G401 (cell line): ENCODE measurements around the gene ZFP62. TPM values are rescaled to one million over a fixed set of nuclear protein-coding genes. Genes with fewer than 3 reads are reported as not detected.
A peak's percentile ranks its signal among the peaks of the same experiment; 100 is the strongest.
"Not testable (repeated sequence)": the region's sequence is repeated elsewhere in the genome, so short reads cannot be mapped to it uniquely, and the experiment has no call there.

Experiments
- DNase-seq: peaks from one replicate; pipeline ENCODE4 v3.0.0-alpha.2; 2015; ENCODE audit warnings: low spot score
- in situ Hi-C: cut with HindIII; loops from 2 replicates; pipeline ENCODE4 v1.10.0; 2016; ENCODE audit warnings: low sequenced_read_pairs, mixed read lengths
- total RNA-seq: library from RNA; depleted of rRNA; stranded (reverse); fragments of >200 nt; shearing (Covaris generic); gene quantifications from 2 replicates; pipeline ENCODE4 v1.2.3, GENCODE V29; 2014

Gene ZFP62
- total RNA-seq, 1 experiment from 2014 or later, result 37.9 TPM

DNA sequence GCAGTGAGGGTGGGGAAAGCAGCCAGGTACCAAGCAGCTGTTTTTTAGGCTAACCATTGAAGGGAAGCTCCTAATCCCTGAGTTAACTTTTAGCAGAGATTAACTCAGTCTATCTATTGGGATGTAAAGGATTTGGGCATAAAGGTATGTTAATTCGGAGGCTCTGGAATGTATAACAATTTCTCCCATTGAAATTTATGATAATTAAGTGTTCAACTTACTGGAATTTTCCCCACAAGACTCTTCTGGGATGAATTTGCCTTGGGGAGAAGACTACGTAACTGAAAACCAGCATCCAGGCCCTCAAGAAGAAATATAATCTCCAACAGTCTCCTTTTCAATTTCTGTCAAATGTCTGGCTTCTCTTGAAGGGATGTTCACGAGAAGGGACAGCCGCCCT, 23.6 kb downstream of the ZFP62 start:
- no peak for DNase-seq
- in situ Hi-C loops, result no loop called here

DNA sequence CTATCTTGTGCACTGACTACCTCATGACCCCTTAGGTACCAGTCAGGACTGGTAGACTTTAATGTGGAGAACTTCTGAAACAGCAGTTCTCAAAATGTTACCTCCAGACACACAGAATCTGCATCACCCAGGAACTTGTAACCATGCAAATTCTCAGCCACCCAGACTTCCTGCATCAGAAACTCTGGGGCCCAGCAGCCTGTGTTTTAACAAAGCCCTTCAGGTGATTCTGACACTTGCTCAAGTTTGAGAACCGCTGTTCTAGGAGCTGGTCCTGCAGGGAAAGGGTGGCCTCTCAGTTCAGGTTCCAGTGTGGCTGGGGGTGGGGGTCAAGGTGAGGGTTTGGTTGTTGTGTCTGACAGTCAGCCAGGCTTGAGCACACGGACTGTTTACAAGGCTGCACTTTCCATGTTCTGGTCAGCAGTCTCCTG, 28.4 kb downstream of the ZFP62 start:
- DNase-seq, result no peak
- in situ Hi-C loops, result no loop called here

DNA sequence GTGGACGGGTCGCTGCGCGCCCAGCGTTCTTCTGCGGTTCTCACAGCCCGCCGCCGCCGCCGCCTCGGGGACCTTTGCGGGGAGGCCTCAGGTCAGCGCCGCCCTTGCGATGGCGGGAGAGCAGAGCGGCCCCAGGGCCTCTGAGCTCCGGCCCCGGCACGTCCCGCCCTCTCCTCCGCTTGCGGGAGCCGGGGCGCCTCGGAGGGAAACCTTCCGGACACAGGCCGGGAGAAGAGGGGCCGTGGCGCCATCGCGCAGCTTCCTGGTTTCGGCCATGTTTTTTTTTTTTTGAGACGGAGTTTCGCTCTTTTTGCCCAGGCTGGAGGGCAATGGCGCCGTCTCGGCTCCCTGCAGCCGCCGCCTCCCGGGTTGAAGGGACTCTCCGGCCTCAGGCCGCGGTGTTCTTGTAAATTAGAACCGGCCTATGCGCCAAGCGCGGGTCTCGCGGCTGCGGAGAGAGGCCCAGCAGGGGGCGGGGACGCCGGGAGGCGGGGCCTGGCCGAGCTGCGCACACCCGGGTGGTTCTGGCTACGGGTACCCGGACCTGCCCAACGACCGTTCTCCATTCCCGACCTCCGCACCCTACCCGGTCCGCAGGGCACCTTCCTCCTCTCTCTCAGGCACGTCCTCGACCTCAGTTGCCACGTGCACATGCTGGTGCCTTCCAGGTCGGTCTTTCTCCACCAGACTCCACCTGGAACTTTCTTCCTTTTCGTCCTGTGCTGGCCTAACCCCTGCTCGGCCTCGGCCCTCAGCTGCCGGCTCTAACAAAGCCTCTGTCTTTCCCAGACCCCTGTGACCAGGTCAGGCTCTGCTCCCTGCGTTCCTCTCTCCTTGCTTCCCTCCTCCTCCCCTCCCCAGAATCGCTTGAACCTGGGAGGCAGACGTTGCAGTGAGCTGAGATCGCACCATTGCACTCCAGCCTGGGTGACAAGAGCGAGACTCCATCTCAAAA, 29.7 kb downstream of the ZFP62 start:
- peak; percentile 78 for DNase-seq
- in situ Hi-C loops, result no loop called here

DNA sequence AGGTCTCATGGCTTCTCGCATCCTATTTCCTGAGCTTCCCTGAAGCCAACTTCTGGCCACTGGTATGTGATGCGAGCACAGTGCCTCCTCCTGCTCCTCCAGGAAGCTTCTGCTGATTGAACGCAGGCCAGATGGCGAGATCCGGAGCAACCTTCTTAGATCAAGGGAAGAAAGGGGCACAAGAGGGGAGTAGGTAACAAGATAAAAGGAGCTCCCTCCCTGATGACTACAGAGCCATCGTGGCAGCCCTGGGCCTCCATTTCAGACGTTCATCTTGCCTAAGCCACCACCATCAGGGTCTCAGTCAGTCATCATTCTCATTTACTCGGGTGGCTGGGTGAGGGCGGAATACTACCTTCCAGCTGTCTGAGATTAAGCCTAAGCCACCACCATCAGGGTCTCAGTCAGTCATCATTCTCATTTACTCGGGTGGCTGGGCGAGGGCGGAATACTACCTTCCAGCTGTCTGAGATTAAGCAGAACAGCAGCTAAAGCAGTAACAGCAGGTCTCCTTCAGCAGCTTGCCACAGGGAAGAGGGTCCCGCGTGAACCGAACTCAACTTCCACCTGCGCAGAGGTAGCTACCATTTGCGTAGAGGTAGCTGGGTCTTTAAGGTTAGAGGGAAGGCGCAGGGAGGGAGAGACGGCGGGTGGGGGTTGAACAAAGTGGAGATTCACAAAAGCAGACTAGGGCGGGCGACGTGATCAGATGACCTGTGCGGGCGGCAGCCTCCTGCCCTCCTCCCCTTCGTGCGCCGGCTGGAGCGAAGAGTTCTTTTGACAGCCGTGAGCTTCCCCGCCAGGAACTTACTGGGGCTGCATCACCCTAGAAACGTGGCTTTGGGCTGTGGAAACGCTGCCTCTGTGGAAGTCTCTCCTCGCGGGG, 30.6 kb downstream of the ZFP62 start:
- DNase-seq, result peak; percentile 81
- in situ Hi-C loops, result no loop called here

DNA sequence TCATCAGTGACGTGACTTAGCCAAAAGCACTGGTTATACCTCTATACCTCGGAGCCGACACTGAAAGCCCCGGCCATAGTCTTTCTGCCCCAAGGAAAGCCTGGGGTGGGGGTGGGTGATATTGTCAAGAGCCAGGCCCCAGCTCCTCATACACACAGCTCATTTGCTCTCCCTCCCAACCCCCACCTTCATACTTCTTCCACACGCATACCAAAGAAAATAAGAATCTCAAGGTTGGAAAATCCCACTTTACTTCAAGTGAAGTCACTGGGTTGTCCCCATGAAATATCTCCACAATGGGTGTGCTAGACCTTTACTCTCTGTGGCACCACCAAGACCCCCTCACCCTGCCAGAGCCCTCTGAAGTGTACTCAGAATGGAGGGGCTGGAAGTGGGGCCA, 31.4 kb downstream of the ZFP62 start:
- DNase-seq, result no peak
- in situ Hi-C loops, result no loop called here

DNA sequence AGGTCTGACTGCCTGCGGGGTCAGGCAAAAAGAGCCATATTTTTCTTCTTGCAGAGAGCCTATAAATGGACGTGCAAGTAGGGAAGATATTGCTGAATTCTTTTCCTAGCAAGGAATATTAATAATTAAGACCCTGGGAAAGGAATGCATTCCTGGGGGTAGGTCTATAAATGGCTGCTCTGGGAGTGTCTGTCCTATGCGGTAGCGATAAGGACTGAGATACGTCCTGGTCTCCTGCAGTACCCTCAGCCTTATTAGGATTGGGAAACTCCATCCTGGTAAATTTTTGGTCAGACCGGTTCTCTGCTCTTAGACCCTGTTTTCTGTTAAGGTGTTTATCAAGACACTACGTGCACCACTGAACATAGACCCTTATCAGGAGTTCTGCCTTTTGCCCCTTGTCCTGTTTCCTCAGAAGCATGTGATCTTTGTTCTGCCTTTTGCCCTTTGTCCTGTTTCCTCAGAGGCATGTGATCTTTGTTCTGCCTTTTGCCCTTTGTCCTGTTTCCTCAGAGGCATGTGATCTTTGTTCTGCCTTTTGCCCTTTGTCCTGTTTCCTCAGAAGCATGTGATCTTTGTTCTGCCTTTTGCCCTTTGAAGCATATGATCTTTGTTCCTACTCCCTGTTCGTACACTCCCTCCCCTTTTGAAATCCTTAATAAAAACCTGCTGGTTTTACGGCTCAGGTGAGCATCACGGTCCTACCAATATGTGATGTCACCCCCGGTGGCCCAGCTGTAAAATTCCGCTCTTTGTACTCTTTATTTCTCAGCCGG, 32.1 kb downstream of the ZFP62 start:
- in situ Hi-C loops, DNase-seq: not testable (repeated sequence)

DNA sequence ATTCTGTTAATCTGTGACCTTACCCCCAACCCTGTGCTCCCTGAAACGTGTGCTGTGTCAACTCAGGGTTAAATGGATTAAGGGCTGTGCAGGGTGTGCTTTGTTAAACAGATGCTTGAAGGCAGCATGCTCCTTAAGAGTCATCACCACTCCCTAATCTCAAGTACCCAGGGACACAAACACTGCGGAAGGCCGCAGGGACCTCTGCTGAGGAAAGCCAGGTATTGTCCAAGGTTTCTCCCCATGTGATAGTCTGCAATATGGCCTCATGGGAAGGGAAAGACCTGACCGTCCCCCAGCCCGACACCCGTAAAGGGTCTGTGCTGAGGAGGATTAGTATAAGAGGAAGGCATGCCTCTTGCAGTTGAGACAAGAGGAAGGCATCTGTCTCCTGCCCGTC, 33.7 kb downstream of the ZFP62 start:
- DNase-seq, in situ Hi-C loops: not testable (repeated sequence)

DNA sequence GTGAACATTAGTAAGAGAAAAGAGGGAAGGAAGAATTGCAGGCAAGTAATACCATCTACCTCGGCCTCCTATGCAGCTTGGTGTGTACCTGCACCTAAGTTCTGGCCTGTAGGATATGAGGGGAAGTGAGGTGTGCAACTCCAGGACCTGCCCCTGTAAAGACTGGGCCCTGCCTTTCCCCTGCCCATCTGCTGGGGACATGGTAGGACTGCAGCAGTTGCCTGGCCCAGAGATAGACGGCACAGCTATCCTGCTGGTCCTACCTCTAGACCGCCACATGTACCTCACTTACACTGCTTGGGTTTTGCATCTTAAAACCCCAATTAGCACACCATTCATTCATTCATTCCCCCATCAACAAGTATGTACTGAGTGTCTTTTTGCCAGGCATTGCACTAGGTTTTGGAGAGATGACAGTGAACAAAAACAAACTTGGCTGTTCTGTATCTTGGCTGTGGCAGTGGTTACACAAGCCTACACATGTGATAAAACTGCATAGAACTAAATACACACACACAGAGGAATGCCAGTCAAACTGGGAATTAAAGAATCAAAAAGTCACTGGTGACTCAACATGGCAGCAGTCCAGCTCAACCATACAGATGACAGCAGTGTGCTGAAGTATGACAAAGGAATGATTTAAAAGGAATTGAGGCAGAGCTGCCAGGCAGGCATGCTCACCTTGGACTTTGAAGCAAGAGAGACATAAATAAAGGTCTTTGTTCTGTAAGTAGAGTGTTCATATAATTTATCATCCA, 35.1 kb downstream of the ZFP62 start:
- DNase-seq, result no peak
- in situ Hi-C loops, result no loop called here

DNA sequence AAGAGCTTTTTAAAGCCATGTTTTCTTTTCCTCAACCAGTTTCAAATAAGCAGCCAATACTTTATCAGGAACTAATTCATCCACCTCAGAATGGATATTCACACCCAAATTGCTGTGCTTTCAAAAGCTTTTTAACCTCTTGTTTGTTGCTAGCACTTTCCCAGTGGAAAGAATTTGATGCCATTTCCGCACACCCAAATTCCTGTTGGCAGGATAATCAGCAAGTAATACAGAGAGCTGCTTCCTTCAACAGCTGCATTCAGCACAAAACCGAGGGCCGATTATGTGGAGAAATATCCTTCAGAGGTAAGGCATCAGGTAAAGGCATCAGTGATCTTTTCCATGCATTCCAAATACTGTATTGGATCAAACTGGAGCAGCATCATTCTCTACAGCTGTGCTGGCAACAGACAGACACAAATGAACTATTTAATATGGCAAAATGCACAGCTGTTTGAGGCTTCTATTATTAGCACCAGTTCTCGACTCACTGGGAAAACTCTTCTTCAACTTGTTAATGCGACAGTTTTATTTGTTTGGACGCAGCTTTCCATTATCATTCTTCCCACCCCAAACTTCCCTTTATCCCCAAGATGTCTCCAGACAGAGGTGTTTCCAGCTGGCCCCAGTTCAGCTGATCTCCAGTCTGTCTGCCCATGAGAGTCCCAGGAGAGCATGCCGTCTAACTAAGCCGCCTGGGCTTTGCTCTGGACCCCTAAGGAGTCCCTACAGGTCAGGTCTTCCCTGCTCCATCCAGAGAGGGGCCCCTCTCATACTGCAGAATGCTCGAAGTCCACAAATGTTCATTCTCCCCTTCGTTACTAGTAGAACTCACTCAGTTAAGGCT, 36.2 kb downstream of the ZFP62 start:
- in situ Hi-C loops, result no loop called here
- DNase-seq, result no peak

DNA sequence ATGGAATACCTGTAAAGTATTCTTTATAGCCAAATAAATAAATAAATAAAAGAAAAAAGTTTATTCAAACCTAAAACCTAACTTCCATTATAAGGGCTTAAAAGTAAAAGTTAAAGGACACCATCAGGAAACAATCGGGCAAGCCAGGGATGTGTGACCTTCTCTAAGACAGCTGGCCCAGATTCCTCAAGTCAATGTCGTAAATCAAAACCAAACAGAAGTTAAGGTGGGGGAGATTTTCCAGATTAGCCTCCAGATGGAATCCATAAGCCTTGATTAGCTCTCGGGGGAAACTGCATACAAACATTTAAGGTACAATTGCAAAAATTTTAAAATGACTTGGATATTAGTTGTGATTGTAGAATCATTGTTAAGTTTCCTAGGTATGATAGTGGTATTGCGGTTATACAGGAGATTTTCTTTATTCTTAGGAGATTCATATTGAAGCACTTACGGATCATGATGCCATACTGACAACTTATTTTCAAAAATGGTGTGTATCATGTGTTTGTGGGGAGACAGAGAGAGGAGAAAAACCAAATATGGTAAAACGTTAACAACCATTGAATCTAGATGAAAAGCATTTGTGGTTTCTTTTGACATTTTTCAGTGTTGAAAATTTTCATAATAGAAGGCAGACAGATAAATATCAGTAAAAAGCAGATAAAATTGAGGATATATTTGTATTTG, 37.0 kb downstream of the ZFP62 start:
- in situ Hi-C loops, result no loop called here
- no peak for DNase-seq

DNA sequence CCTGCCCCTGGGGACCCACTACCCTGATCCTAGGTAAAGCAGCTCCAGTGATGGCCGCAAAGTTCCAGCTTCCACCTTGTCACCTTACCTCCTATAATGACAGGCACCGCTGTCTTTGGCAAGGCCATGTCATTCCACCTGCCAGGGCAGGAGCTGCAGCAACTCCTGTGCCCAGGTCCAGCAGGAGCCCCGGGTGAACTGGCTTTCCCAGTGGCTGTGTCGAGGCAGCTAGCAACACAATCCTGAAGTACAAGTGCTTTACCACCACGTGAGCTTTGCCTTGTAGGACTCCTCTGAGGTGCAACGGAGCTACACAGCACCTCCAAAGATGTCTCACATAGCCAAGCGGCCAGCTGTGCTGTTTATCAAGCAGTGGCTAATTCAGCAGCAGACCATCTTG, 37.7 kb downstream of the ZFP62 start:
- in situ Hi-C loops, result no loop called here
- no peak for DNase-seq

DNA sequence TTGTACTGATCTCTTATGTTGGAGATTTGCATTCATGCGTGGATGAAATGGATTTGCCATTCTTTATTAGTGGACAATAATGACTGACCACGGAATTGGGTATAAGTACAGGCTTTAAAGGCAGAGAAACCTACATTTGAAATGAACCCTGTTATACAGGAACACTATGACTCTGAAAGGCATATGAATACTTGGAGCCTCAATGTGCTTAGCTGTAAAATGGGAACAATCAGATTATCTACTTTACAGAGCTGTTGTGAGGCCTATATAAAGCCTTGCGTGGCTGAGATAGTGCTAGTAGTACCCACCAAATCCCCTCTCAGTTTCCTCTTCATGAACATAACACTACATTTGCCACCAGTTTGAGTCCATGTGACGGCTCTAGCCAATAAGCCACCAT, 39.5 kb downstream of the ZFP62 start:
- in situ Hi-C loops, result no loop called here
- no peak for DNase-seq

DNA sequence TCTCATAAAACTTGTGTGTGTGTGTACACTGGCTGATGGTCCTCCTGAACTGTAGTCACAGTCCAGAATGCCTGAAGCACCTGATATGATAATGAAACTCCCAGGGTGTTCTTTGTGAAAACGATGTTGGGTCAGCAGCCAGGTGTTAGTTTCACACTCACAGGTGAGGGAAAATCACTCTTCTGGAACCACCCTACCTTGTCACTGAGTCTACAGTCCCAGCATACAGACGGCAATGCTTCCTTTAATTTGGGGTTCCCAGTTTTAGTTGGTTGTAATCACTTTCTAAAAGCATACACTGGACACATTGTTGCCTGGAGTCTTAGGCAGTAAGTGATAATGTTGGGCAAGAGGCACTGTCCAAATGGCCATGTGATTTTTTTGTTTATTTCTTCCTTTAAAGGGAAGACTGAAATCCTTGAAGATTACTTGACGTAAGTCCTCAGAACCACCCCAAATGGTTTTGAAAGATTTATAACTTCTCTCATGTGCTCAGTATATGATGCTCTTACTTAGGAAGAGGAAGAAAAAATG, 40.2 kb downstream of the ZFP62 start:
- in situ Hi-C loops, result no loop called here
- DNase-seq, result no peak

DNA sequence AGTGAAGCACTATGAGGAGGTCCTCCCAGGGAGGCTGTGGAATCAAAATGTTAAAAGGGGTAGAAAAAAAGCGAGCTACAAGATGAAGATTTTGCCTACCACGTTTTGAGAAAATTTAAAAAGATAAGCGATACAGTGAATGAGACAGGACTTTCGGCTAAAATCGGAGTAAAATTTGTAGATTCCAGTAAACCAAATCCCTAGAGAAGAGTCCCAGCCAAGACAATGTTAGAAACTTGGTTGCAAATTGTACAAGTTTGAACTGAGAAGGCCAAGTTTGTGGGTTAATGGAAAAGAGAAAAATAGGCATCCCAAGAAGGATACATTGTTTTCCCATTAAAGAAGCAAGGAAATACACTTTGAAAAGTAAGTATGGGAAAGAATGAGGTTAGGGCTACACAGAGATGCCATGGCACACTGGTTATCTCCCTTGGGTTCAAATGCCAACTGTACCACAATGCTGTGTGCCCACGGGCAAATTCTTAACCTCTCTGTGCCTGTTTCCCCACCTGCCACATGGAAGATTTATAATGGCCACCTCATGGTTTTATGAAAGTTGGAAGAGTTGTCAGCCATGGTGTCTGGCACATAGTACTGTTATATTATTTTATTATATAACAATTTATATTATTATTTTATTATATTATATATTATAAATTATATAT, 42.3 kb downstream of the ZFP62 start:
- in situ Hi-C loops, result no loop called here
- no peak for DNase-seq

DNA sequence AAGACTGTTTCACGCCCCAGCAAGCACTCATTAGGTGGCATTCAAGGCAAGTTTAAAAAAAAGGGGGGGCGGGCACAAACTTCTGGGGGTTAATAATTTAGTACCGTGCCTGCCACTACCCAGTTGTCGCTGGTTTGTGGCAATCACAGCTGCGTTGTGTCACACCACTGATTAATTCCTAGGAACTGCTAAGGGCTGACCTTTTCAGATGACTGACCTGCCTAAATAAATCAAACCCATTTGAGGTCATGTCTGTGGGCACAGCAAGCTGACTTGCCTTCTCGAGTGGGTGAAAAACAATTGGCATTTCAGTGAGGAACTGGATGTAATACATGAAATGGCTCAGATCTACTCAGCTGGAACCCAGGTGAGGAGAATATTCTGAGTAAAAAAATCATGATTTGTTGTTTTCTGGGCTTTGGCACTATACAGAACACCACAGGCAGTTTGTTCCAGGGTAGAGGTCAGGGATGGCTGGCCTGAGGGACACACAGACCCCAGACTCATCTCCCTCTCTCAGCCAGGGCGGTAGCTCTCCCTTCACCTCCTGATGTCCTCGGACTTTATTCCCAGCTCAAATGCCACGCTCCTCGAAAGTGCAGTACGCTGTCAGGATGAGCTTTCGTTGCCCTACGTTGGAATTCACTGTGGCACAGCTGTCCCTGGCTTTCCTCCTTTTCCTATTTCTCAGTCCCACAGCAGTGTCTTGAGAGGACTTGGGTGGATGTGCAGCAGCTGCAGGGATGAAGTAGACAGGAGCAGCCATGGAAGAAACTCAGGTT, 43.0 kb downstream of the ZFP62 start:
- in situ Hi-C loops, result no loop called here
- no peak for DNase-seq
